Astrocyte (in vitro differentiated cells and primary cell): ENCODE results near the gene CACNA1F. TPM values are rescaled to one million over a fixed set of nuclear protein-coding genes. Genes with fewer than 3 reads are reported as not detected.

ENCODE experiments used
- DNase-seq: peaks from one replicate; pipeline ENCODE4 v3.0.0-alpha.2; 2010; ENCODE audit warnings: low read depth
- FAIRE-seq: peaks from 2 replicates; lab custom pipeline; 2011; peaks lifted over from hg19 to GRCh38; lab: Jason Lieb, UNC
- H2AFZ ChIP-seq: 2 replicates; pipeline ENCODE4 v1.6.0; 2012; ENCODE audit warnings: low read depth, low read length, inconsistent platforms
- H3K27ac ChIP-seq: 2 replicates; pipeline ENCODE4 v1.5.1; 2011; ENCODE audit warnings: low read depth, low read length, inconsistent platforms
- H3K27me3 ChIP-seq: 2 replicates; pipeline ENCODE4 v1.6.0; 2011; ENCODE audit warnings: low read length, inconsistent platforms; ENCODE audit not compliant: insufficient read depth
- H3K36me3 ChIP-seq: 2 replicates; pipeline ENCODE4 v1.5.1; 2011; ENCODE audit warnings: low read length, inconsistent platforms; ENCODE audit not compliant: insufficient read depth
- H3K4me1 ChIP-seq: 2 replicates; pipeline ENCODE4 v1.5.1; 2011; ENCODE audit warnings: low read length, inconsistent platforms; ENCODE audit not compliant: insufficient read depth
- H3K4me2 ChIP-seq: 2 replicates; pipeline ENCODE4 v1.6.0; 2012; ENCODE audit warnings: low read length, inconsistent platforms
- H3K4me3 ChIP-seq: 2 replicates; pipeline ENCODE4 v1.5.1; 2011; ENCODE audit warnings: low read depth, mild to moderate bottlenecking, low read length, inconsistent platforms; ENCODE audit not compliant: insufficient read depth
- H3K79me2 ChIP-seq: 2 replicates; pipeline ENCODE4 v1.6.0; 2012; ENCODE audit warnings: mild to moderate bottlenecking, low read length, inconsistent platforms; ENCODE audit not compliant: insufficient read depth
- H3K9ac ChIP-seq: 2 replicates; pipeline ENCODE4 v1.6.0; 2012; ENCODE audit warnings: mild to moderate bottlenecking, low read length, inconsistent platforms
- H3K9me3 ChIP-seq: 2 replicates; pipeline ENCODE4 v1.5.1; 2012; ENCODE audit warnings: low read depth, mild to moderate bottlenecking, low read length, inconsistent platforms; ENCODE audit not compliant: insufficient read depth
- H4K20me1 ChIP-seq: 2 replicates; pipeline ENCODE4 v1.6.0; 2012; ENCODE audit warnings: low read length, inconsistent platforms; ENCODE audit not compliant: insufficient read depth
- H3K27ac Mint-ChIP-seq: one replicate; pipeline ENCODE4 v1.8.0; 2021; ENCODE audit warnings: mild to moderate bottlenecking, mixed read lengths; ENCODE audit not compliant: unreplicated experiment
- H3K27me3 Mint-ChIP-seq: one replicate; pipeline ENCODE4 v1.8.0; 2021; ENCODE audit warnings: low read depth, mixed read lengths; ENCODE audit not compliant: unreplicated experiment
- H3K36me3 Mint-ChIP-seq: one replicate; pipeline ENCODE4 v1.8.0; 2021; ENCODE audit warnings: low read depth, mixed read lengths; ENCODE audit not compliant: unreplicated experiment
- H3K4me1 Mint-ChIP-seq: one replicate; pipeline ENCODE4 v1.8.0; 2021; ENCODE audit warnings: low read depth, mixed read lengths; ENCODE audit not compliant: unreplicated experiment
- H3K4me3 Mint-ChIP-seq: one replicate; pipeline ENCODE4 v1.8.0; 2021; ENCODE audit warnings: mild to moderate bottlenecking, moderate library complexity, mixed read lengths; ENCODE audit not compliant: unreplicated experiment
- H3K9me3 Mint-ChIP-seq: one replicate; pipeline ENCODE4 v1.8.0; 2021; ENCODE audit warnings: mild to moderate bottlenecking, mixed read lengths; ENCODE audit not compliant: unreplicated experiment
- EZH2 ChIP-seq: IDR thresholded peaks from 2 replicates; pipeline ENCODE4 v1.6.1; 2012; ENCODE audit warnings: mild to moderate bottlenecking, low read length, inconsistent platforms; ENCODE audit not compliant: insufficient read depth
- total RNA-seq: library from RNA; stranded (reverse); gene quantifications from 2 replicates; pipeline ENCODE4 v1.2.1, GENCODE V29; 2021
- TF ChIP-seq, protein P1 (sequence below): IDR thresholded peaks from 2 replicates; pipeline ENCODE4 v1.5.1; 2011; ENCODE audit warnings: low read depth, mild to moderate bottlenecking, inconsistent platforms, low read length, moderate library complexity; ENCODE audit not compliant: insufficient read depth

Gene CACNA1F
- total RNA-seq, 1 donor from 2014 or later, result not detected

- Mint-ChIP-seq H3K9me3 (no peaks in the 10 kb centered on the region), H3K4me3 (no peak overlapping the region)
- H3K79me2 ChIP-seq, result no peaks in the 10 kb centered on the region
These were observed 25.6 kb upstream of the CACNA1F start for GRCh38 chrX:49258749-49259124.

GRCh38 chrX:49257846-49258748 lies 25.0 kb upstream of the CACNA1F start:
- no peak overlapping the region for H3K4me2 ChIP-seq
- no peaks in the 10 kb centered on the region for H3K4me1 ChIP-seq
- H4K20me1 ChIP-seq, result no peaks in the 10 kb centered on the region
- peaks cover 2% of the 10 kb centered on the region for H3K4me1 Mint-ChIP-seq
- H3K9ac ChIP-seq, result no peak overlapping the region
- H3K9me3 ChIP-seq, result no peaks in the 10 kb centered on the region
- no peak overlapping the region for H3K27ac ChIP-seq
- H3K4me3 Mint-ChIP-seq, result no peak overlapping the region
- H3K27me3 ChIP-seq, result no peaks in the 10 kb centered on the region
- H3K27ac Mint-ChIP-seq, result no peak overlapping the region
- H3K36me3 Mint-ChIP-seq, result no peaks in the 10 kb centered on the region
- TF ChIP-seq, protein P1, sequence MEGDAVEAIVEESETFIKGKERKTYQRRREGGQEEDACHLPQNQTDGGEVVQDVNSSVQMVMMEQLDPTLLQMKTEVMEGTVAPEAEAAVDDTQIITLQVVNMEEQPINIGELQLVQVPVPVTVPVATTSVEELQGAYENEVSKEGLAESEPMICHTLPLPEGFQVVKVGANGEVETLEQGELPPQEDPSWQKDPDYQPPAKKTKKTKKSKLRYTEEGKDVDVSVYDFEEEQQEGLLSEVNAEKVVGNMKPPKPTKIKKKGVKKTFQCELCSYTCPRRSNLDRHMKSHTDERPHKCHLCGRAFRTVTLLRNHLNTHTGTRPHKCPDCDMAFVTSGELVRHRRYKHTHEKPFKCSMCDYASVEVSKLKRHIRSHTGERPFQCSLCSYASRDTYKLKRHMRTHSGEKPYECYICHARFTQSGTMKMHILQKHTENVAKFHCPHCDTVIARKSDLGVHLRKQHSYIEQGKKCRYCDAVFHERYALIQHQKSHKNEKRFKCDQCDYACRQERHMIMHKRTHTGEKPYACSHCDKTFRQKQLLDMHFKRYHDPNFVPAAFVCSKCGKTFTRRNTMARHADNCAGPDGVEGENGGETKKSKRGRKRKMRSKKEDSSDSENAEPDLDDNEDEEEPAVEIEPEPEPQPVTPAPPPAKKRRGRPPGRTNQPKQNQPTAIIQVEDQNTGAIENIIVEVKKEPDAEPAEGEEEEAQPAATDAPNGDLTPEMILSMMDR, result no peak
- no peak for TF ChIP-seq EZH2
- no peaks in the 10 kb centered on the region for H3K36me3 ChIP-seq
- no peak overlapping the region for H2AFZ ChIP-seq
- no peaks in the 10 kb centered on the region for H3K9me3 Mint-ChIP-seq
- no peaks in the 10 kb centered on the region for H3K79me2 ChIP-seq
- no peak for DNase-seq
- H3K4me3 ChIP-seq, result no peak overlapping the region
- FAIRE-seq, result no peak
- H3K27me3 Mint-ChIP-seq, result no peaks in the 10 kb centered on the region

More at GRCh38 chrX:49258749-49259124, 25.6 kb upstream of the CACNA1F start:
- TF ChIP-seq, protein P1, result no peak
- no peak for TF ChIP-seq EZH2
- H3K4me1 Mint-ChIP-seq, result peaks cover 2% of the 10 kb centered on the region
- Histone ChIP-seq H3K9ac (no peak overlapping the region), H4K20me1 (no peaks in the 10 kb centered on the region), H3K27me3 (no peaks in the 10 kb centered on the region), H3K27ac (no peak overlapping the region), H3K4me3 (no peak overlapping the region), H3K4me2 (no peak overlapping the region), H3K9me3 (no peaks in the 10 kb centered on the region), H3K36me3 (no peaks in the 10 kb centered on the region), H3K4me1 (no peaks in the 10 kb centered on the region), H2AFZ (no peak overlapping the region)
- FAIRE-seq (no peak), DNase-seq (no peak)
- H3K27ac Mint-ChIP-seq, result no peak overlapping the region
- H3K36me3 Mint-ChIP-seq, result no peaks in the 10 kb centered on the region
- no peaks in the 10 kb centered on the region for H3K27me3 Mint-ChIP-seq
